ENCODE results near the gene SDR9C7.
"Not testable (repeated sequence)": the region's sequence is repeated elsewhere in the genome, so short reads cannot be mapped to it uniquely, and the experiment has no call there.

SDR9C7 gene

GRCh38 chr12:56951582-56952339 lies 17.6 kb upstream of the SDR9C7 start:
- no peak for FAIRE-seq

- no peak for FAIRE-seq
Observed at GRCh38 chr12:56948881-56949280, 14.7 kb upstream of the SDR9C7 start.

GRCh38 chr12:56948457-56948777 lies 14.2 kb upstream of the SDR9C7 start:
- no peak for FAIRE-seq

- FAIRE-seq: no peak
Observed at GRCh38 chr12:56947633-56948456, 13.6 kb upstream of the SDR9C7 start.

- FAIRE-seq: no peak
Observed at GRCh38 chr12:56943878-56944277, 9.7 kb upstream of the SDR9C7 start.

- not testable (repeated sequence) for FAIRE-seq
Observed at GRCh38 chr12:56943374-56943773, 9.2 kb upstream of the SDR9C7 start.

GRCh38 chr12:56941299-56942017 lies 7.2 kb upstream of the SDR9C7 start:
- no peak for FAIRE-seq

- not testable (repeated sequence) for FAIRE-seq
Observed at GRCh38 chr12:56940942-56941298, 6.7 kb upstream of the SDR9C7 start.

- FAIRE-seq: no peak
Observed at GRCh38 chr12:56935752-56936151, 1.5 kb upstream of the SDR9C7 start.

- FAIRE-seq: no peak
Observed at GRCh38 chr12:56935157-56935556, 949 bp upstream of the SDR9C7 start.

- no peak for FAIRE-seq
Observed at GRCh38 chr12:56932867-56933266, 1.3 kb downstream of the SDR9C7 start.

- no peak for FAIRE-seq
Observed at GRCh38 chr12:56932146-56932545, 2.1 kb downstream of the SDR9C7 start.

- FAIRE-seq: no peak
Observed at GRCh38 chr12:56931474-56931978, 2.7 kb downstream of the SDR9C7 start.

- FAIRE-seq: no peak
Observed at GRCh38 chr12:56930241-56930640, 4.0 kb downstream of the SDR9C7 start.

- FAIRE-seq: no peak
Observed at GRCh38 chr12:56929780-56930179, 4.4 kb downstream of the SDR9C7 start.

GRCh38 chr12:56928262-56928661 lies 5.9 kb downstream of the SDR9C7 start:
- no peak for FAIRE-seq

GRCh38 chr12:56927281-56927680 lies 6.9 kb downstream of the SDR9C7 start:
- no peak for FAIRE-seq

GRCh38 chr12:56922031-56922430 lies 12.2 kb downstream of the SDR9C7 start:
- FAIRE-seq: no peak

GRCh38 chr12:56921346-56921745 lies 12.9 kb downstream of the SDR9C7 start:
- FAIRE-seq: no peak

- not testable (repeated sequence) for FAIRE-seq
Observed at GRCh38 chr12:56918139-56918538, 16.1 kb downstream of the SDR9C7 start.

GRCh38 chr12:56916996-56917333 lies 17.2 kb downstream of the SDR9C7 start:
- FAIRE-seq: no peak

GRCh38 chr12:56916296-56916995 lies 17.8 kb downstream of the SDR9C7 start:
- no peak for FAIRE-seq

- FAIRE-seq: no peak
Observed at GRCh38 chr12:56914724-56915123, 19.5 kb downstream of the SDR9C7 start.

Measured in G401.6 (cell line).